Esophagus muscularis mucosa (tissue), 4 donors: Measurements from ENCODE around the gene PKHD1.

ENCODE experiments used
- CTCF ChIP-seq, 3 experiments: fragments of 200-600 bp in 2 of 3; fragments of 450-650 bp in 1 of 3; sonication (generic) in 2 of 3; IDR thresholded peaks; one replicate each; pipeline ENCODE4 v1.5.1; 2017 to 2019; ENCODE audit warnings: antibody characterized with exemption in 3 of 3, mild to moderate bottlenecking in 2 of 3, moderate library complexity in 1 of 3
- EP300 ChIP-seq: sonication (generic); formaldehyde crosslinking; IDR thresholded peaks from one replicate; pipeline ENCODE4 v1.6.1; 2017; ENCODE audit warnings: antibody characterized with exemption
- POLR2A ChIP-seq: fragments of 450-650 bp; IDR thresholded peaks from one replicate; pipeline ENCODE4 v1.6.1; 2017; ENCODE audit warnings: antibody characterized with exemption, moderate library complexity, mild to moderate bottlenecking, low read depth
- POLR2AphosphoS5 ChIP-seq, 2 donors: sonication (generic); formaldehyde crosslinking; IDR thresholded peaks; one replicate each; pipeline ENCODE4 v1.6.1; 2017; ENCODE audit warnings: antibody characterized with exemption in 2 of 2

GRCh38 chr6:52050051-52050405 lies 37.4 kb downstream of the PKHD1 start:
- TF ChIP-seq CTCF (IDR thresholded peaks at IDR 0.05) = no peak
- TF ChIP-seq POLR2AphosphoS5 (IDR thresholded peaks at IDR 0.05) = no peak
- TF ChIP-seq POLR2A = no peak
- TF ChIP-seq EP300 = no peak
